Type B pancreatic cell (in vitro differentiated cells): Measurements from ENCODE around the gene JADE1. TPM values are rescaled to one million over a fixed set of nuclear protein-coding genes. Genes with fewer than 3 reads are reported as not detected.

Source experiments
- DNase-seq: peaks from one replicate; pipeline ENCODE4 v3.0.0; 2021; ENCODE audit warnings: mixed read lengths; ENCODE audit not compliant: unreplicated experiment; ENCODE audit errors: extremely low spot score
- H3K27ac Mint-ChIP-seq: 2 replicates; pipeline ENCODE4 v1.8.0; 2021; ENCODE audit warnings: mild to moderate bottlenecking, mixed read lengths
- H3K27me3 Mint-ChIP-seq: 2 replicates; pipeline ENCODE4 v1.8.0; 2021; ENCODE audit warnings: mixed read lengths
- H3K36me3 Mint-ChIP-seq: 2 replicates; pipeline ENCODE4 v1.8.0; 2021; ENCODE audit warnings: mixed read lengths
- H3K4me1 Mint-ChIP-seq: one replicate; pipeline ENCODE4 v1.8.0; 2021; ENCODE audit warnings: mixed read lengths; ENCODE audit not compliant: unreplicated experiment
- H3K4me3 Mint-ChIP-seq: 2 replicates; pipeline ENCODE4 v1.8.0; 2021; ENCODE audit warnings: mild to moderate bottlenecking, mixed read lengths
- H3K9me3 Mint-ChIP-seq: 2 replicates; pipeline ENCODE4 v1.8.0; 2021; ENCODE audit warnings: mixed read lengths
- CTCF ChIP-seq: fragments of 200-600 bp; sonication (generic); conservative IDR thresholded peaks from 2 replicates; pipeline ENCODE4 v1.5.0; 2021; ENCODE audit warnings: antibody characterized with exemption, mild to moderate bottlenecking
- long read RNA-seq: library from polyadenylated mRNA; unstranded; transcript quantifications from one replicate; pipeline ENCODE4 v2.0.0, GENCODE V29; 2020
- total RNA-seq: library from RNA; stranded (reverse); gene quantifications from 2 replicates; pipeline ENCODE4 v1.2.1, GENCODE V29; 2021; ENCODE audit warnings: low replicate concordance

JADE1 gene
- total RNA-seq, result 18.5 and 27.0 TPM in 2 replicates
- long read RNA-seq, full-length matches to known transcripts, result 40 of 64 reads
- long read RNA-seq, partial matches to known transcripts, result 15 of 64 reads
- long read RNA-seq, other reads (novel, unspliced or antisense), result 9 of 64 reads

DNA sequence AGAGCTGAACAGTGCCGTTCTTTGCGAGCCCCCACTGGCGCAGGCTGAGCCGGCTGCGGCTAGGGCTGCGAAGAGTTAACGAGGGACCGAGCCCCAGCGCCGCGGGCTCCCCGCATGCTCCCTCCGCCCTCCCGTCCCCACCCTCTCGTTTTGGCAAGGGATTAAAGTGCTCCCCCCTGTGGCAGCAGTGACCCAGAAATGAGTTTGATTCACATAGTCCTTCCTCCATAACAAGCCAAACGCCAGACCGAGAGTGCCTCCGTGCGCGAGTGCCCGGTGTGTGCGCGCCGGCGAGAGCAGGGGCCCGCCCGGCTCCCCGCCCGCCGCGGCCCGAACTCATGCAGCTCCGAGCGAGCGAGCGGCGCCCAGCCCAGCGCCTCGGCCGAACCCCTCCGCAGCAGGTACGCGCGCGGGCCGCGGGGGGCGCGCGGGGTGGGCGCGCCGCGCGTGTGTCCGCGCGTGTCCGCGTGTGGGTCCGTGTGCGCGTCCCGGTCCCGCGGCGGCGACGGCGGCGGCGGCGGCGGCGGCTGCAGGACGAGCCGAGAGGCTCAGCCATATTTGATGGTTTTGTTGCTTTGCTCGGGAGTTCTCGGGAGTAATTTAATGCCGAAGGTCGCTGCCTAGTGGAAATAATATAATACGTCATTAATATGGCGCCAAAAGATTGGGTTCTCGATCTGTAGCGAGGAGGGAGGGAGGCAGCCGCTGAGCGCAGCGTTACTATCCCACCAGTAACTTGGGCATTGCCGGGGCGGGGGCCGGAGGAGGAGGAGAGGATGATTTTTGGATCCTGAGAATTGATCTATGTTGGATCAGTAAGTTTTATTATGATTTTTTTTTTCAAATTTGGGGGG is at the start of gene JADE1:
Gene JADE1, plus strand, starts transcription at position 224 of the 854 bp plus-strand sequence. CDS start 22,059 bp downstream, outside the sequence.
- peak within 1 kb of the TSS; percentile 97 for H3K27ac Mint-ChIP-seq
- H3K9me3 Mint-ChIP-seq, result no peaks in the 10 kb centered on the region
- H3K36me3 Mint-ChIP-seq, result no peaks in the 10 kb centered on the region
- peak within 1 kb of the TSS; percentile 96 for H3K4me3 Mint-ChIP-seq
- no peaks in the 10 kb centered on the region for H3K27me3 Mint-ChIP-seq
- peak; percentile 74 for TF ChIP-seq CTCF
- DNase-seq, result peak; percentile 92
- peaks cover 13% of the 10 kb centered on the region for H3K4me1 Mint-ChIP-seq

DNA sequence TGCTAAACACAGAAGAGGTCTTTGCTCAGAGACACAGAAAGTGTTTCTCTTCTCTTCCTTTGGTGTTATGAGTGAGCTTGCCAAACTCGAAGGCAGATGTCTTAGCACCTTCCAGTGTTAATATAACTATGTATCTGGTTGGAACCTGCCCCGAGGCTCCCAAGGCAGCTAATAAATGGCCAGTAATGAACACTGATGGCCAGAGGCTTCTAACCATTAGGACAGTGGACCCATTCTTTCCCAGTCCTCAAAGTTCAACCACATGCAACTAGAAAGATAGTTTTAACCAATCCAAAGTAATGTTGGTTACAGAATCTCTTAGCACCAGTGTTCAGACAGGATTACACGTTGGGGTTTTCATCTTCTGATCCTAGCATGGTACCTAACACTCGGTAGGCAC is 42.7 kb upstream of the JADE1 start:
- Mint-ChIP-seq H3K9me3 (no peaks in the 10 kb centered on the region), H3K4me1 (no peaks in the 10 kb centered on the region), H3K27ac (no peak overlapping the region), H3K27me3 (no peaks in the 10 kb centered on the region), H3K36me3 (no peaks in the 10 kb centered on the region), H3K4me3 (no peak overlapping the region)
- TF ChIP-seq CTCF, result no peak
- no peak for DNase-seq

DNA sequence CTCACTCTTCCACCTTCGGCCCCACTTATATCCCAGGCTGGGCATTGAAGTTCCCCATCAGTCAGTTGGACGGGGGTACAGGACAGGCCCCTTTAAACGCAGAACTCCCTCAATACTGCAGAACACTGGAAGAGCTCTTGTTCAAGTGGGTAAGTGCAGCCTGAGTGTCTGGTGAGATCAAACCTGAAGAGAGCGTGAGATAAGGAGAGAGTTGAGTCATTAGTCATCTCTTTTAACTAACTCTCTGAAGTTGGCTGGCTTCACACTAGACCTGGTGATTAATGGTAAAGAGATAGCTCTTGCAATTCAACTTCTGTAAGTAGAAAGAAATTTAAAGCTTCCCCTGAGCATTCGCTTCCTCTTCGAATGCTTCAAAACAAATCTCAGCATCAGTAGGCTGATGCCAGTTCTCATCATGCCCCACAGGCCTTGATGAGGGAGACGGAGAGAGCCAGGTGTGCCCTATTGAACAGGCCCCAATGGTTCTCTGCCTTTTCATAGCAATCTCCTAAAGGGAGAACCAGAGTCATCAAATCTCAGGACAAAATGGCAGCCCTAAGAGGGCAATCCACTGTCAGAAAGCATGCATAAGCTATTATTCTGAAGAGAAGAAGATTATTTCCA is 41.0 kb upstream of the JADE1 start:
- Mint-ChIP-seq H3K4me3 (no peak overlapping the region), H3K27ac (no peak overlapping the region), H3K9me3 (no peaks in the 10 kb centered on the region), H3K36me3 (no peaks in the 10 kb centered on the region), H3K4me1 (no peaks in the 10 kb centered on the region), H3K27me3 (no peaks in the 10 kb centered on the region)
- DNase-seq, result no peak
- no peak for TF ChIP-seq CTCF

DNA sequence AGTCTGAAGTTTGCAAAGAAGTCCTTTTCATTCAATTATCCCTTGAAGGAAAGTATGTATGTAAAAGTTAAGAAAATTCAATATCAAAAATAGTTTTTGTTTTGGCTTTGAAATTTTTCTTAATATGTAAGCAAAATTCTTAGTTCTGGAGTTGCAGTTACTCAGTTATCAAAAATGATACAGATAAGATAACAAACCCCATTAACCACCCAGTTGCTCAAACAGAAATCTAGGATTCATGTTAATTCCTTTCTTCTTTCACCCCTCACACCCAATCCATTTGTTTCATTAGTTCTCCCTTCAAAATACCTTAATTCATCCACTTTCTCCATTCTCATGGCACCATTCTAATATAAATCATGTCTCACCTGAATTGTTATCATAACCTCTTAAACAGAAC is 40.5 kb upstream of the JADE1 start:
- Mint-ChIP-seq H3K27me3 (no peaks in the 10 kb centered on the region), H3K36me3 (no peaks in the 10 kb centered on the region), H3K27ac (no peak overlapping the region), H3K4me1 (no peaks in the 10 kb centered on the region), H3K9me3 (no peaks in the 10 kb centered on the region), H3K4me3 (no peak overlapping the region)
- no peak for TF ChIP-seq CTCF
- DNase-seq, result no peak

DNA sequence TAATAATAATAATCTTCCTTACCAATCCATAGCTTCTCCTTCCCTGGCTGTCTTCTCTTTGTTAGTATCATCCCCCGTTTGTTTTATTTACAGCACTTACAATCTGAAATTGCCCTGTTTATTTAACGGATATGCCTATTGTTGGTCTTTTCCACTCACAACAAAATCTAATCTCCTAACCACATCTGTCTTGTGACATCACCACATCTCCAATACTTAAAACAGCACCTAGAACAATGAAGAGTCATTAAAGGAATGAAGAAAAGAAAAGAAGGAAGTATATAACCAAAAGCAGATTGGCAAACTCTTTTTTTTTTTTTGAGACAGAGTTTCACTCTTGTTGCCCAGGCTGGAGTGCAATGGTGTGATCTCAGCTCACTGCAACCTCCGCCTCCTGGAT is 38.7 kb upstream of the JADE1 start:
- no peak for DNase-seq
- Mint-ChIP-seq H3K9me3 (no peaks in the 10 kb centered on the region), H3K4me3 (no peak overlapping the region), H3K4me1 (peaks cover 1% of the 10 kb centered on the region), H3K27me3 (no peaks in the 10 kb centered on the region), H3K27ac (no peak overlapping the region), H3K36me3 (no peaks in the 10 kb centered on the region)
- no peak for TF ChIP-seq CTCF
